Measurements from ENCODE around the gene RPL22. TPM values are rescaled to one million over a fixed set of nuclear protein-coding genes. Genes with fewer than 3 reads are reported as not detected.

RPL22 gene
- total and polyA plus RNA-seq, 2 of the 4 experiments (the other 2 are of a cell fraction) = 26.2 to 131 TPM

GRCh38 chr1:6222636-6223035, 23.2 kb upstream of the RPL22 start:
- Histone ChIP-seq H3K4me2 (ENCODE audit: low read depth, low read length) (no peak overlapping the region), H2AFZ (replicated peaks; ENCODE audit: low read length, poor library complexity) (no peak overlapping the region), H3K14ac (replicated peaks; ENCODE audit: low read depth, low read length) (no peak overlapping the region), H4K8ac (ENCODE audit: low read depth in 2 of 2, low read length in 2 of 2) (no peak overlapping the region), H3K56ac (ENCODE audit: extremely low read depth, insufficient read depth, low read length) (no peak overlapping the region), H3K9ac (ENCODE audit: low read depth, low read length) (no peak overlapping the region), H3K27ac (ENCODE audit: insufficient read depth, low read length) (no peak overlapping the region), H3K4ac (ENCODE audit: low read depth, low read length) (no peak overlapping the region), H2BK20ac (ENCODE audit: low read depth, low read length) (no peak overlapping the region), H2BK120ac (ENCODE audit: low read depth, low read length) (no peak overlapping the region), H3K4me3 (ENCODE audit: insufficient read depth, low read depth, low read length) (no peak overlapping the region), H3K23ac (ENCODE audit: low read depth, low read length) (no peak overlapping the region), H4K20me1 (ENCODE audit: insufficient read depth, low read length) (no peaks in the 10 kb centered on the region; the same call in 1 of the 2 replicates), H3K4me1 (ENCODE audit: control insufficient read depth, insufficient read depth, low read length) (no peaks in the 10 kb centered on the region), H2AK5ac (ENCODE audit: low read depth, low read length) (no peak overlapping the region), H3K9me1 (ENCODE audit: insufficient read depth, low read length) (no peaks in the 10 kb centered on the region; the same call in 1 of the 2 replicates), H3K9me3 (ENCODE audit: control insufficient read depth, insufficient read depth, low read length) (no peaks in the 10 kb centered on the region), H2BK5ac (ENCODE audit: low read depth, low read length, poor library complexity, severe bottlenecking) (no peak overlapping the region), H4K5ac (ENCODE audit: low read depth, low read length) (no peak overlapping the region), H4K91ac (ENCODE audit: insufficient read depth, low read depth, low read length) (no peak overlapping the region), H3K18ac (ENCODE audit: low read depth, low read length) (no peak overlapping the region), H2AK9ac (replicated peaks; ENCODE audit: low read depth, low read length, poor library complexity) (no peak overlapping the region), H2BK15ac (ENCODE audit: low read depth, low read length) (no peak overlapping the region), H3K36me3 (ENCODE audit: control insufficient read depth, insufficient read depth, low read length) (peaks cover 34% of the 10 kb centered on the region), H3K79me1 (ENCODE audit: low read depth in 1 of 2, low read length in 2 of 2) (peaks cover 0 to 5% of the 10 kb centered on the region in 2 experiments; a peak in 2 of 4 replicates), H3K27me3 (ENCODE audit: control insufficient read depth, insufficient read depth, low read length) (no peaks in the 10 kb centered on the region)
- intact Hi-C loops (cut with micrococcal nuclease) = no loop called here
- ChIA-PET POLR2A (ENCODE audit: unreplicated experiment) (no interaction called here), CTCF (no interaction called here)
- ATAC-seq (ENCODE audit: low read depth) = peak; percentile 62
- dilution Hi-C loops (cut with HindIII; ENCODE audit: low sequenced_read_pairs, unreplicated experiment) = no loop called here
- no TSS peak for BruUV-seq (replicated peaks)
- DNase-seq = peak; percentile 31
- WGBS, 2 experiments (ENCODE audit: extremely low coverage in 2 of 2, insufficient read length in 1 of 2) = no CpG with 5 or more reads among the region's 6 CpGs
- TF ChIP-seq CHD1 (IDR thresholded peaks at IDR 0.05; ENCODE audit: low read depth, low read length) = no peak
- no peak for TF ChIP-seq MAFK (IDR thresholded peaks at IDR 0.05; ENCODE audit: low read depth, low read length)
- TF ChIP-seq, protein P1, sequence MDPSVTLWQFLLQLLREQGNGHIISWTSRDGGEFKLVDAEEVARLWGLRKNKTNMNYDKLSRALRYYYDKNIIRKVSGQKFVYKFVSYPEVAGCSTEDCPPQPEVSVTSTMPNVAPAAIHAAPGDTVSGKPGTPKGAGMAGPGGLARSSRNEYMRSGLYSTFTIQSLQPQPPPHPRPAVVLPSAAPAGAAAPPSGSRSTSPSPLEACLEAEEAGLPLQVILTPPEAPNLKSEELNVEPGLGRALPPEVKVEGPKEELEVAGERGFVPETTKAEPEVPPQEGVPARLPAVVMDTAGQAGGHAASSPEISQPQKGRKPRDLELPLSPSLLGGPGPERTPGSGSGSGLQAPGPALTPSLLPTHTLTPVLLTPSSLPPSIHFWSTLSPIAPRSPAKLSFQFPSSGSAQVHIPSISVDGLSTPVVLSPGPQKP (IDR thresholded peaks at IDR 0.05; ENCODE audit: borderline replicate concordance, low read depth, low read length) = no peak
- no peak for TF ChIP-seq POLR2A (IDR thresholded peaks at IDR 0.05; ENCODE audit: low read depth, low read length)
- TF ChIP-seq MAZ (IDR thresholded peaks at IDR 0.05; ENCODE audit: borderline replicate concordance, low read depth, low read length) = no peak
- no peak for TF ChIP-seq RFX5 (IDR thresholded peaks at IDR 0.05; ENCODE audit: low read depth, low read length)
- TF ChIP-seq CEBPB (IDR thresholded peaks at IDR 0.05; ENCODE audit: low read depth, low read length) = no peak
- no peak for TF ChIP-seq NFE2L2 (IDR thresholded peaks at IDR 0.05; ENCODE audit: low read depth, low read length)
- TF ChIP-seq RAD21 (IDR thresholded peaks at IDR 0.05; ENCODE audit: low read length) = no peak
- in situ Hi-C loops (cut with MboI; ENCODE audit: low sequenced_read_pairs) = no loop called here

Measured in IMR-90 (cell line).